Mucosa of descending colon (tissue), 3 donors: Measurements from ENCODE around the gene GATAD2B. TPM values are rescaled to one million over a fixed set of nuclear protein-coding genes. Genes with fewer than 3 reads are reported as not detected.
"Not testable (repeated sequence)": the region's sequence is repeated elsewhere in the genome, so short reads cannot be mapped to it uniquely, and the experiment has no call there.

Experiments used
- ATAC-seq: fragments of 200-7000 bp; cut with Tn5 transposase; one replicate; pipeline ENCODE4 v1.9.1; 2020; ENCODE audit warnings: mild to moderate bottlenecking, moderate library complexity
- DNase-seq, 3 donors: peaks; one replicate each; pipeline ENCODE4 v3.0.0-alpha.2; 2020
- H3K36me3 ChIP-seq: fragments of 200-600 bp; one replicate; pipeline ENCODE4 v1.8.0; 2021; ENCODE audit warnings: low read depth, mild to moderate bottlenecking
- H3K4me1 ChIP-seq: fragments of 200-600 bp; one replicate; pipeline ENCODE4 v1.8.0; 2021; ENCODE audit warnings: low read depth, mild to moderate bottlenecking
- H3K4me3 ChIP-seq: fragments of 200-600 bp; one replicate; pipeline ENCODE4 v1.8.0; 2021; ENCODE audit warnings: mild to moderate bottlenecking
- H3K9me3 ChIP-seq: fragments of 200-600 bp; one replicate; pipeline ENCODE4 v1.8.0; 2021; ENCODE audit warnings: mild to moderate bottlenecking
- CTCF ChIP-seq: fragments of 200-600 bp; IDR thresholded peaks from one replicate; pipeline ENCODE4 v1.8.0; 2022; ENCODE audit warnings: antibody characterized with exemption, mild to moderate bottlenecking
- intact Hi-C, 2 donors: fragments of 100-400 bp; cut with DNase I in 1 of 2; cut with micrococcal nuclease in 1 of 2; formaldehyde crosslinking; loops; one replicate each; pipeline versions ENCODE4 v1.11.0 to v1.11.1; 2022; cut with DNase I, micrococcal nuclease
- total RNA-seq, 3 donors: library from RNA; stranded (reverse); fragmentation: NEBNext Ultra II Directional in 2 of 3; extraction: Animal tissue kit (Norgen Biotek cat#: 25700) in 2 of 3; gene quantifications; one replicate each; pipeline versions ENCODE4 v1.2.1 to v1.2.4, GENCODE V29; 2021 to 2023
- donor health status: DM: no; HTN: no; CAD: no; lungs with moderate emphysema.
- donor health status: DM: no; HTN: no; CAD: no.
- donor health status: DM: no; HTN: yes; CAD: no.

Gene GATAD2B
- total RNA-seq, 3 donors from 2014 or later: 34.4 to 64.8 (median 36.3) TPM

GRCh38 chr1:153790313-153790965 is 132.3 kb downstream of the GATAD2B start:
- no peak for TF ChIP-seq CTCF
- peak; percentile 62 for ATAC-seq
- no peaks in the 10 kb centered on the region for H3K36me3 ChIP-seq
- intact Hi-C loops: loop anchor here in 1 of 2 donors (10.0 kb wide), 2 partner anchors 154 to 194 kb away; partner anchors contain the start of genes DENND4B and RAB13
- peaks cover 12% of the 10 kb centered on the region for H3K4me1 ChIP-seq
- peak; percentile 52 to 73 (median 63) for DNase-seq
- H3K9me3 ChIP-seq: no peaks in the 10 kb centered on the region
- H3K4me3 ChIP-seq: no peak overlapping the region

- intact Hi-C loops: loop anchor here in 1 of 2 donors (10.0 kb wide), 2 partner anchors 155 to 195 kb away; partner anchors contain the start of genes DENND4B and RAB13
- Histone ChIP-seq H3K9me3 (no peaks in the 10 kb centered on the region), H3K4me1 (peaks cover 12% of the 10 kb centered on the region), H3K4me3 (no peak overlapping the region), H3K36me3 (no peaks in the 10 kb centered on the region)
- peak; percentile 43 for ATAC-seq
- DNase-seq: peak in 2 of 3 donors; percentile 39 to 50
- no peak for TF ChIP-seq CTCF
Measured at GRCh38 chr1:153789478-153790034, 133.2 kb downstream of the GATAD2B start.

- DNase-seq (peak in 1 of 3 donors; percentile 7), ATAC-seq (no peak)
- H3K4me1 ChIP-seq: peaks cover 15% of the 10 kb centered on the region
- no peaks in the 10 kb centered on the region for H3K36me3 ChIP-seq
- intact Hi-C loops: no loop called here
- no peaks in the 10 kb centered on the region for H3K9me3 ChIP-seq
- H3K4me3 ChIP-seq: no peak overlapping the region
- no peak for TF ChIP-seq CTCF
Measured at GRCh38 chr1:153786038-153786790, 136.6 kb downstream of the GATAD2B start.

GRCh38 chr1:153783233-153784190 is 139.3 kb downstream of the GATAD2B start:
- Histone ChIP-seq H3K9me3 (no peaks in the 10 kb centered on the region), H3K4me3 (peak overlapping the region; percentile 24), H3K4me1 (peaks cover 3% of the 10 kb centered on the region), H3K36me3 (no peaks in the 10 kb centered on the region)
- intact Hi-C loops: no loop called here
- DNase-seq: peak; percentile 93 to 96 (median 94)
- no peak for TF ChIP-seq CTCF
- peak; percentile 99 for ATAC-seq

- H3K9me3 ChIP-seq, ATAC-seq, H3K36me3 ChIP-seq, H3K4me3 ChIP-seq, H3K4me1 ChIP-seq, intact Hi-C loops: not testable (repeated sequence)
- peak in 1 of 3 donors; percentile 36 for DNase-seq
Measured at GRCh38 chr1:153782648-153783047, 140.1 kb downstream of the GATAD2B start.
